Esophagus squamous epithelium (tissue), 5 donors: ENCODE results near the gene GABRG3. TPM values are rescaled to one million over a fixed set of nuclear protein-coding genes. Genes with fewer than 3 reads are reported as not detected.

Source experiments
- DNase-seq: peaks from one replicate; lab custom pipeline; 2025; lab: John Stamatoyannopoulos, UW
- H3K27ac ChIP-seq, 4 donors: fragments of 200-600 bp; sonication (generic); one replicate each; pipeline ENCODE4 v1.5.1; 2016 to 2019; ENCODE audit warnings: mild to moderate bottlenecking in 1 of 4
- H3K27me3 ChIP-seq, 4 donors: fragments of 200-600 bp; sonication (generic); 1 replicate in 3 of 4; 2 replicates in 1 of 4; pipeline versions ENCODE4 v1.5.1 to v1.6.0; 2017 to 2021; ENCODE audit warnings: antibody characterized with exemption in 1 of 4
- H3K36me3 ChIP-seq, 3 donors: fragments of 200-600 bp; sonication (generic); one replicate each; pipeline ENCODE4 v1.5.1; 2016 to 2019
- H3K4me1 ChIP-seq, 3 donors: fragments of 200-600 bp; sonication (generic); one replicate each; pipeline ENCODE4 v1.5.1; 2017 to 2019
- H3K4me3 ChIP-seq, 4 donors: fragments of 200-600 bp; sonication (generic); 1 replicate in 3 of 4; 2 replicates in 1 of 4; pipeline ENCODE4 v1.5.1; 2016 to 2019; ENCODE audit warnings: mild to moderate bottlenecking in 2 of 4, moderate library complexity in 1 of 4
- H3K9me3 ChIP-seq, 3 donors: fragments of 200-600 bp; sonication (generic); one replicate each; pipeline ENCODE4 v1.5.1; 2016 to 2019
- CTCF ChIP-seq, 6 experiments: fragments of 450-650 bp in 4 of 6; fragments of 200-600 bp in 2 of 6; sonication (generic) in 2 of 6; IDR thresholded peaks; one replicate each; pipeline ENCODE4 v1.5.1; 2016 to 2019; ENCODE audit warnings: antibody characterized with exemption in 6 of 6, mild to moderate bottlenecking in 4 of 6, moderate library complexity in 4 of 6
- POLR2A ChIP-seq, 4 donors: fragments of 450-650 bp; IDR thresholded peaks; one replicate each; pipeline ENCODE4 v1.6.1; 2017; ENCODE audit warnings: antibody characterized with exemption in 4 of 4, mild to moderate bottlenecking in 4 of 4, moderate library complexity in 3 of 4
- WGBS, 2 donors: methylation state at CpG; one replicate each; pipeline ENCODE4 v1.1.5; 2018; 5-methylcytosine and 5-hydroxymethylcytosine counted together
- intact Hi-C: fragments of 100-400 bp; cut with DNase I; formaldehyde crosslinking; loops from one replicate; pipeline ENCODE4 v1.15.0; 2022
- total RNA-seq, 4 donors: library from RNA; depleted of rRNA; stranded (reverse); fragments of >200 nt; gene quantifications; one replicate each; pipeline ENCODE4 v1.1.0, GENCODE V29; 2016
- donor health status: DM: yes; HTN: yes; CAD: no.

GABRG3 gene
- total RNA-seq, 4 donors from 2014 or later = 0.04 to 0.08 TPM; not detected in 2

DNA sequence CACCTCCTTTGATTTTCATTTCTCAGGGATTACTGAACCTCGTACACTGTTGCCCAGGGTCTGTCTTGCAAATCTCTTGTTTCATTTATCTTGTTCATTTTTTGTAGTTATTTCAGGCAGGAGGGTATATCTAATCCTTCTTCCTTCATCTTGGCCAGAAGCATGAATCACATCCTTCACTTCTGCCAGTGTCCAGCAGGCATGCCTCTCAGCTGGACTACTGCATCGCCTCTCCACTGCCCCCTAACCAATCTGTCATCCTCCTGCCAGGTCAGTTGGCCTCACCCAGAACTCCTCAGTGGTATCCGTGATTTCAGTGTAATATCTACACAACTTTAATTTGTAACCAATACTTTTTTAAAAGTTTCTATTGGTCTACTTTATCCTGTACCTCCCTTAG lies 297.9 kb downstream of the GABRG3 start:
- Histone ChIP-seq H3K4me3 (no peak overlapping the region), H3K27me3 (no peaks in the 10 kb centered on the region), H3K9me3 (no peaks in the 10 kb centered on the region), H3K27ac (no peak overlapping the region), H3K4me1 (no peaks in the 10 kb centered on the region), H3K36me3 (no peaks in the 10 kb centered on the region)
- TF ChIP-seq POLR2A (IDR thresholded peaks at IDR 0.05) (no peak), CTCF (IDR thresholded peaks at IDR 0.05) (no peak)
- no peak for DNase-seq
- intact Hi-C loops = no loop called here
- WGBS, 2 donors = 49 to 62% methylated on average over 3 of the region's 3 CpGs

GRCh38 chr15:27271258-27271657 lies 300.3 kb downstream of the GABRG3 start:
- Histone ChIP-seq H3K27ac (no peak overlapping the region), H3K27me3 (no peaks in the 10 kb centered on the region), H3K4me3 (no peak overlapping the region), H3K36me3 (no peaks in the 10 kb centered on the region), H3K9me3 (no peaks in the 10 kb centered on the region), H3K4me1 (no peaks in the 10 kb centered on the region)
- intact Hi-C loops = no loop called here
- TF ChIP-seq CTCF (IDR thresholded peaks at IDR 0.05) (no peak), POLR2A (IDR thresholded peaks at IDR 0.05) (no peak)
- 73 to 85% methylated on average over 2 to 7 of the region's 15 CpGs for WGBS, 2 donors
- no peak for DNase-seq

GRCh38 chr15:27272427-27272826 lies 301.4 kb downstream of the GABRG3 start:
- TF ChIP-seq POLR2A (IDR thresholded peaks at IDR 0.05) = no peak
- TF ChIP-seq CTCF (IDR thresholded peaks at IDR 0.05) = no peak
- Histone ChIP-seq H3K9me3 (no peaks in the 10 kb centered on the region), H3K27ac (no peak overlapping the region), H3K4me3 (no peak overlapping the region), H3K4me1 (no peaks in the 10 kb centered on the region), H3K36me3 (no peaks in the 10 kb centered on the region), H3K27me3 (no peaks in the 10 kb centered on the region)
- DNase-seq = no peak
- intact Hi-C loops = no loop called here

DNA sequence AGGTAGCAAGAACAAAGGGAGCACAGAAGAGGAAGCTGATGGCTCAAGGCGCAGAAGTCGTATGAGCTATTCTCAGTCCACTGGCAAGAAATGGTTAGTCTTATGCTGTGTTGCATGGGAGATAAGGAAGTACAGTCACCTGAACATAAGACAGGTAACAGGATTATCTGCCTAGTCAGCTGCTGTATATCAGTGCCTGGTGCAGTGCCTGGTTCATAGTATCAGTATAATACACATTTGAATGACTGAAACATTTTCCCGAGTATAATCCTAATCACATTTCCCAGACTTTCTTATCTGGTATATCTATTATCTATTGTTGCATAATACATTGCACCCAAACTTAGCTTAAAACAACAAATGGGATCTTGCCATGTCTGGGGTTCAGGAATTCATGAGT lies 302.5 kb downstream of the GABRG3 start:
- no peaks in the 10 kb centered on the region for H3K4me1 ChIP-seq
- no peak overlapping the region for H3K4me3 ChIP-seq
- intact Hi-C loops = no loop called here
- 87 to 89% methylated on average over 3 of the region's 3 CpGs for WGBS, 2 donors
- no peak overlapping the region for H3K27ac ChIP-seq
- DNase-seq = no peak
- H3K36me3 ChIP-seq = no peaks in the 10 kb centered on the region
- no peaks in the 10 kb centered on the region for H3K27me3 ChIP-seq
- no peak for TF ChIP-seq POLR2A (IDR thresholded peaks at IDR 0.05)
- TF ChIP-seq CTCF (IDR thresholded peaks at IDR 0.05) = no peak
- H3K9me3 ChIP-seq = no peaks in the 10 kb centered on the region

DNA sequence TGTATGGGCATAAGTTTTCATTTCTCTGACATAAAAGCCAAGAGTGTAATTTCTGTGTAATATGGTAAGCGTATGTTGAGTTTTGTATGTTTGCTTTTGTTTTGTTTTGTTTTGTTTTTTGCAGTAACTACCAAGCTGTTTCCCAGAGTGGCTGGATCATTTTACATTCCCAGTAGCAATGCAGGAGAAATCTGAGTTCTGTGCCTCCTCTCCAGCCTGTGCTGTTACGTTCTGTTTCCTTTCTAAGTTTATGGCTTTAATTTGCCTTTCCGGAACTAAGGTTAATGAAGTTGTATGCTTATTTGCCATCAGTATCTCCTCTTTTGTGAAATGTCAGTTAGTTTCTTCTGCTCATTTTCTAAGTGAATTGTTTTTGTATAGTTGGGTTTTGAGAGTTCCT lies 307.8 kb downstream of the GABRG3 start:
- Histone ChIP-seq H3K4me3 (no peak overlapping the region), H3K4me1 (no peaks in the 10 kb centered on the region), H3K9me3 (no peaks in the 10 kb centered on the region), H3K27ac (no peak overlapping the region), H3K27me3 (no peaks in the 10 kb centered on the region), H3K36me3 (no peaks in the 10 kb centered on the region)
- DNase-seq = no peak
- intact Hi-C loops = no loop called here
- no peak for TF ChIP-seq CTCF (IDR thresholded peaks at IDR 0.05)
- 73 to 82% methylated on average over 3 of the region's 3 CpGs for WGBS, 2 donors
